Activated CD8-positive, alpha-beta T cell treated with anti-CD3 and anti-CD28 coated beads, Interleukin-2, amount 10 ng/mL, durations not matched to agents 7 days and 5 days (primary cell): ENCODE data around the gene IQSEC3. TPM values are rescaled to one million over a fixed set of nuclear protein-coding genes. Genes with fewer than 3 reads are reported as not detected.
A peak's percentile ranks its signal among the peaks of the same experiment; 100 is the strongest.

Experiments used
- ATAC-seq: fragments of 150-1000 bp; cut with Tn5 transposase; one replicate; pipeline ENCODE4 v1.10.0; 2021; ENCODE audit warnings: moderate library complexity
- CTCF ChIA-PET: fragments of 350-600 bp; sonication (Branson Sonifier 250); formaldehyde crosslinking; loops from one replicate; lab custom pipeline; 2021; ENCODE audit warnings: antibody characterized with exemption; lab: Charles Lee
- POLR2A ChIA-PET: fragments of 350-600 bp; sonication (Branson Sonifier 250); formaldehyde crosslinking; loops from one replicate; lab custom pipeline; 2021; ENCODE audit warnings: antibody characterized with exemption; lab: Charles Lee
- DNase-seq: peaks from one replicate; pipeline ENCODE4 v3.0.0-alpha.2; 2020
- H3K27ac Mint-ChIP-seq: one replicate; pipeline ENCODE4 v1.8.0; 2021; ENCODE audit warnings: mild to moderate bottlenecking, mixed read lengths
- H3K27me3 Mint-ChIP-seq: one replicate; pipeline ENCODE4 v1.8.0; 2021; ENCODE audit warnings: low read depth, mixed read lengths
- H3K36me3 Mint-ChIP-seq: one replicate; pipeline ENCODE4 v1.8.0; 2021; ENCODE audit warnings: low read depth, mixed read lengths
- H3K4me1 Mint-ChIP-seq: one replicate; pipeline ENCODE4 v1.8.0; 2021; ENCODE audit warnings: low read depth, mixed read lengths
- H3K4me3 Mint-ChIP-seq: one replicate; pipeline ENCODE4 v1.8.0; 2021; ENCODE audit warnings: mild to moderate bottlenecking, mixed read lengths
- H3K9me3 Mint-ChIP-seq: one replicate; pipeline ENCODE4 v1.8.0; 2022; ENCODE audit warnings: mixed read lengths; ENCODE audit not compliant: insufficient read depth
- total RNA-seq, 2 experiments: library from RNA; stranded (reverse); gene quantifications; one replicate each; pipeline ENCODE4 v1.2.3, GENCODE V29; 2021

IQSEC3 gene
- total RNA-seq, 2 experiments from 2014 or later = 1.7 to 2.6 TPM

DNA sequence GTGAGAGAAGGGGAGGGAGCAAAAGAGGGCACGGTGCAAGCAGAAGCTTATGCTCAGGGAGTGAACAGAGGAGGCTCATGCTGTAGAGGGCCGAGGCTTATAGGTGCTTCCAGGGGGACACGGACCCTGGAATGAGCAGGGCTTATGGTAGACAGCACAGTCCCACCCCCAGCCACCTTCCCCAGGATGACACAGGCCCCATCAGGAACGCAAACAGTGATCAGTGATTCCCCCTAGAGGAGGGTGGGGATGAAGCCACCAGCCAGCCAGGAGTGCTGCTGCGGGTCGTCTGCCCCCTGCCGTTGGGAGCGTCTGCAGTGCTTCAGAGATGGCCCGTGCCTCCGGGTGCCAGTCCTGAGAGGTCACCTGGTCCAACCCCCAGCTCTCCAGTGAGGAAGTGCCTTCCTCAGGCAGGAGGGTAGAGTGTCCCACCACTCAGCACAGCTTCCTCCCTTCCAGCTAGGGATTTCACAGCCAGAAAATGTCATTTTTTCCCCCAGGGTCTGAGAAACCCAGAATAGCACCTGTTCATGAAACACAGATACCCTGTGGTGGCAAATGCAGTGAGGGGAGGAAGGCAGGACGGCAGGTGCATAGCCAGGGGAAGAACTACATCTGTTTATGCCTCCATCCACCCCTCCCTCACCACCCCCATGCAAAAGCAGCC, 86.6 kb downstream of the IQSEC3 start:
- Mint-ChIP-seq H3K27ac (no peak overlapping the region), H3K9me3 (no peaks in the 10 kb centered on the region), H3K4me3 (no peak overlapping the region), H3K4me1 (peaks cover 3% of the 10 kb centered on the region), H3K36me3 (no peaks in the 10 kb centered on the region), H3K27me3 (peaks cover 3% of the 10 kb centered on the region)
- DNase-seq (peak; percentile 75), ATAC-seq (peak; percentile 90)
- POLR2A ChIA-PET = no interaction called here
- CTCF ChIA-PET = interaction anchor here (0.8 to 1.3 kb wide), 2 partner anchors 8 to 16 kb away, joined by 4 read pairs; no protein-coding TSS in a partner anchor

DNA sequence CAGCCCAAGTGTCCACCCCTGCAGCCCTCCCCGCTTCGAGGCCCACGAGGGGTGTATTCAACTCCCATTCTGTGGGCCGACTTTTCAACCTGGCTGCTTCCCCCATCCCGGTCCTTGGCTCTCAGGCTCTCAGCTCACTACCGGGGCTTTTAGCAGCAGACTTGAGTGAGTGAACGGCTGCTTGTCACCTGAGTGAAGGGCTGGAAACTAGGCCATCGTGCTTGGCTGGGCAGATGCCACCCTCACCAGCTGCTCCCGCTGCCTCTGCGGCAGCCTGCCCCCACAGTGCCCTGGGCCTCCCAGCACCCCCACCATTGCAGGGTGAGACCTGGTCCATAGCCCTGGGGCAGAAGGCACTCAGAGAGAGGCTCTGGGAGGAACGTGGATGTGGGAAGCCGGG, 87.5 kb downstream of the IQSEC3 start:
- CTCF ChIA-PET = no interaction called here
- H3K27me3 Mint-ChIP-seq = peaks cover 3% of the 10 kb centered on the region

DNA sequence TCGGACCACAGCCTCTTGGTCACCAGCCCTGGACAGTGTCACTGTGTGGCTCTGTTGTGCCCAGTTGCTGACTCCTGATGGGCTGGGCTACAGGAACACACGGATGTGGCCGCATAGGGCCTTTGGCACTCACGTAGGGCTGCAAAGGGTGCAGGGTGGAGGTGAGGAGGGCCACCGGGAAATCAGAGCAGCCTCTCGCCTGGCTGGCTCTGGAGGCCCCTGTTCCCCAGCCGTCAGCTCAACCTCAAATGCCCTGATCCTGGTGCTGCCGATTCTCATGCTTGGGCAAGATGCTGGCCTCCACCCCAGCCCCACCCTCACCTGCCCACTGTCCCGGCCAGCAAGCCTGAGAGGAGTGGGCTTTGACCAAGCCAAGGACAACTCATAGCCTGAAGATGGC, 88.4 kb downstream of the IQSEC3 start:
- Mint-ChIP-seq H3K4me1 (peaks cover 3% of the 10 kb centered on the region), H3K27me3 (peaks cover 3% of the 10 kb centered on the region), H3K4me3 (no peak overlapping the region), H3K27ac (no peak overlapping the region), H3K9me3 (no peaks in the 10 kb centered on the region), H3K36me3 (no peaks in the 10 kb centered on the region)
- ChIA-PET CTCF (no interaction called here), POLR2A (no interaction called here)
- ATAC-seq = no peak
- no peak for DNase-seq

More for the DNA sequence above, 87.5 kb downstream of the IQSEC3 start:
- H3K27ac Mint-ChIP-seq = no peak overlapping the region
- H3K4me1 Mint-ChIP-seq = peaks cover 3% of the 10 kb centered on the region
- POLR2A ChIA-PET = no interaction called here
- no peaks in the 10 kb centered on the region for H3K36me3 Mint-ChIP-seq
- ATAC-seq (no peak), DNase-seq (no peak)
- no peak overlapping the region for H3K4me3 Mint-ChIP-seq
- H3K9me3 Mint-ChIP-seq = no peaks in the 10 kb centered on the region

DNA sequence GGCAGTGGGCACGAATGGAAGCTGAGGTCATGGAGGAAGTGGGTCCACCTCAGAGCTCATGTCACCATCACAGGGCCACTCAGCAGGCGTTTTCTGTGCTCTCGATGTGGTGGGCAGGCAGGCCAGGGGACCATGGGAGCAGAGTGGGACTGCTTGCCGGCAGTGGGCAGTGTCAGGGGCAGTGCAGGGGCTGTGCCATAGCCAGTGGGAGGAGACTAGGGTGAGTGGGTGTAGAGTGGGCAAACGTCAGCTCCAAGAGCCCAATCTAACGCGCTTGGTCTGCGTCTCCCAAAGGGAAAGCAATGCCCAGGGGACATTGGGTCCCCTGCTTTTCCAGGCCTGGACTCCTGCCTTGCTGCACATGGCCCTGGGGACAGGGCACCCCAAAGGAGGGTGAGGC, 89.1 kb downstream of the IQSEC3 start:
- DNase-seq = no peak
- Mint-ChIP-seq H3K4me3 (no peak overlapping the region), H3K9me3 (no peaks in the 10 kb centered on the region), H3K4me1 (peaks cover 3% of the 10 kb centered on the region), H3K36me3 (no peaks in the 10 kb centered on the region), H3K27ac (no peak overlapping the region), H3K27me3 (peaks cover 3% of the 10 kb centered on the region)
- POLR2A ChIA-PET = no interaction called here
- no peak for ATAC-seq
- CTCF ChIA-PET = no interaction called here

DNA sequence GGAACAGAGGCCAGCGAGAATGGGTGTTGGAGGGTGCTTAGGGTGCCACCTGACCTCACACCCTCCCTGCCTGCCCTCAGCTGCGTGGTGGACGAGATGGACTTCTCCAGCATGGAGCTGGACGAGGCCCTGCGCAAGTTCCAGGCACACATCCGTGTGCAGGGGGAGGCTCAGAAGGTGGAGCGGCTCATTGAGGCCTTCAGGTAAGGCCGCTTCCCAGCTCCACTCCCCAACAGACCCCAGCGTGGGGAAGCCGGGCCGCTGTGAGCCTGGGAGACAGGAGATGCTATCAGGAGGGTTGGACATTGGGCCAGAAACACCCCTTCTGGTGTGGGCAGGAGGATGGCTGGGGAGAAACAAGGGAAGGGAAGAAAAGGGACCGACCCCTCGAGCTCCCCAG, 90.4 kb downstream of the IQSEC3 start:
- ChIA-PET CTCF (no interaction called here), POLR2A (no interaction called here)
- Mint-ChIP-seq H3K9me3 (no peaks in the 10 kb centered on the region), H3K4me1 (peaks cover 3% of the 10 kb centered on the region), H3K27ac (no peak overlapping the region), H3K27me3 (no peaks in the 10 kb centered on the region), H3K36me3 (no peaks in the 10 kb centered on the region), H3K4me3 (no peak overlapping the region)
- DNase-seq (no peak), ATAC-seq (no peak)

DNA sequence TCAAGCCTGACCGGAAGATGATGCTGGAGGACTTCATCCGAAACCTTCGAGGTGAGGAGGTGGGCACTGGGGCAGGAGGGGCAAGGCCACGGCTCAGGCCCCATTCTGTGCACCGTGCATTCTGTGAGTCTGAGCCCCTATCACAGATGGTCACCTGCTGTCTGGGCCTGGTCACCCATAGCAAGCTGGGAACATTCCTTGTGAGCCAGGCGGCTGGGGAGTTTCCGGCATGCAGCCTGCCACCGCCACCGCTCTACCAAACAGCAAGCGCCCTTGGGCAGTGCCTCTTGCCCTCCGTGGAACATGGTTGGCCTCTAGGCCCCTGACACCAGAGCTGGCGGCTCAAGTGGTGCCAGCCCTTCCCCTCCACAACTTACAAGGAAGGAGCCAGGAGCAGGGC, 91.1 kb downstream of the IQSEC3 start:
- CTCF ChIA-PET = no interaction called here
- no peak overlapping the region for H3K27ac Mint-ChIP-seq
- no peak overlapping the region for H3K4me3 Mint-ChIP-seq
- peaks cover 3% of the 10 kb centered on the region for H3K4me1 Mint-ChIP-seq
- DNase-seq (no peak), ATAC-seq (no peak)
- POLR2A ChIA-PET = no interaction called here
- H3K27me3 Mint-ChIP-seq = no peaks in the 10 kb centered on the region
- no peaks in the 10 kb centered on the region for H3K9me3 Mint-ChIP-seq
- H3K36me3 Mint-ChIP-seq = no peaks in the 10 kb centered on the region

DNA sequence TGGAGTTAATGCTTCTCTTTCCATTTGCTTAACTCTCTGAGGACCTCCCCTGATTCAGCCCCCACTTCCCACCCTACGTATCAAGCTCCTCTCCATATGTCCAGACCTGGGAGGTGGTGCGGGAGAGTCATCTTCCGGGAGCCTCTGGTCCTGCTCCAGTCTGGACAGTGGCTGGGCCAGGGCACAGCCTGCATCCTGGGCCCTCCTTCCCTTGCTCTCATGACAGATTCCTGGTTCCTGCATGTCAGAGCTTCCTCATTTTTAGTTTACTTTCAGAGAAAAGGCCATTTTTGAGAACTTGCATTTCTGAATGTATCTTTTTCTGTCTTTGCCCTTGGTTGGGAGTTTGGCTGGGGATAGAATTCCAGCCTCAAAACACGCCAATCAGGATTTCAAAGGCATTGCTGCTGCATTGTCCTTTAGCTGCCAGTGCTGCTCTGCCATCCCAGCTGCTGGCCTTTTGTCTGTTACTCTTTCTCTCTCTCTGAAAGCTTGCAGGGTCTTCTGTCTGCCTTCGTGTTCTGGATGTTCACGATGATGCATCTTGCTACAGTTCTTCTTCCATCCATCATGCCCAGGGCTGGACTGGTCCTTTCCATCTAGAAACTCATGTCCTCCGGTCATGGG, 92.7 kb downstream of the IQSEC3 start:
- no peaks in the 10 kb centered on the region for H3K9me3 Mint-ChIP-seq
- H3K4me3 Mint-ChIP-seq = no peak overlapping the region
- no peak overlapping the region for H3K27ac Mint-ChIP-seq
- H3K4me1 Mint-ChIP-seq = no peaks in the 10 kb centered on the region
- no peaks in the 10 kb centered on the region for H3K36me3 Mint-ChIP-seq
- DNase-seq (no peak), ATAC-seq (no peak)
- ChIA-PET CTCF (no interaction called here), POLR2A (no interaction called here)
- H3K27me3 Mint-ChIP-seq = no peaks in the 10 kb centered on the region

DNA sequence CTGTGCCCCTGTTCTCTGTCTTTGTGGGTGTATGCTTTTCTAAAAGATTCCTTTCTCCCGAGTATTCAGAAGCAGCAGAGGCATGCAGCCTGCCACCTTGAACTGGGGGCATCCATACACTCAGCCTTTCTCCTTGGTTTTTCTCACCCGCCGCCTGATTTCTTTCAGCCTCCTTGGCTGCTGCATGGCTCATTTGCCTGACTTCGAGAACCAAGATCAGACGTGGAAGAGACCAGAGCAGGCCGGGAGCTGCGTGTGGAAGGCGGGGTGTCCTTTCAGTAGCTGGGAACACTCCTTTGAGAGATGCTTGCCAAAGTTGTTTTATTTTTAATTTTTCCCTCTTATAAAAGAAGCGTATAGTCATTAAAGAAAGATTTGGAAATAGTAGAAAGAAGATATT, 94.3 kb downstream of the IQSEC3 start:
- ChIA-PET CTCF (no interaction called here), POLR2A (no interaction called here)
- Mint-ChIP-seq H3K4me1 (peaks cover 2% of the 10 kb centered on the region), H3K27me3 (no peaks in the 10 kb centered on the region), H3K27ac (no peak overlapping the region), H3K36me3 (no peaks in the 10 kb centered on the region), H3K4me3 (no peak overlapping the region), H3K9me3 (no peaks in the 10 kb centered on the region)
- DNase-seq (no peak), ATAC-seq (no peak)

DNA sequence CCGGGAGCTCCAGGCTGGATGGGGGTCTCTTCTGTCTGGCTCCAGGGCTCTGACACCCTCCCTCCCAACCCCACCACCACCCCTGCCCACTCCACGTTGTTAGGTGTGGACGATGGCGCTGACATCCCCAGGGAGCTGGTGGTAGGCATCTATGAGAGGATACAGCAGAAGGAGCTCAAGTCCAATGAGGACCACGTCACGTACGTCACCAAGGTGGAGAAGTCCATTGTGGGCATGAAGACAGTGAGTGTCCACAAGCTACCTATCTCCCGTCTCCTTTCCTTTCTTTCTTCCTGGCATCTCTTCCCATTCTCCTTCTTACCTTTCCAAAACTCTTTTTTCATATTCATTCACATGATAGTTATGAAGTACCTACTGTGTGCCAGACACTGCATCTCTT, 95.3 kb downstream of the IQSEC3 start:
- Mint-ChIP-seq H3K4me1 (peaks cover 7% of the 10 kb centered on the region), H3K4me3 (no peak overlapping the region), H3K27ac (no peak overlapping the region), H3K9me3 (no peaks in the 10 kb centered on the region), H3K36me3 (no peaks in the 10 kb centered on the region), H3K27me3 (no peaks in the 10 kb centered on the region)
- no peak for DNase-seq
- ATAC-seq = no peak
- ChIA-PET CTCF (interaction anchor here (0.6 kb wide), 1 partner anchor 50 kb away, joined by 3 read pairs; no protein-coding TSS in a partner anchor), POLR2A (no interaction called here)

DNA sequence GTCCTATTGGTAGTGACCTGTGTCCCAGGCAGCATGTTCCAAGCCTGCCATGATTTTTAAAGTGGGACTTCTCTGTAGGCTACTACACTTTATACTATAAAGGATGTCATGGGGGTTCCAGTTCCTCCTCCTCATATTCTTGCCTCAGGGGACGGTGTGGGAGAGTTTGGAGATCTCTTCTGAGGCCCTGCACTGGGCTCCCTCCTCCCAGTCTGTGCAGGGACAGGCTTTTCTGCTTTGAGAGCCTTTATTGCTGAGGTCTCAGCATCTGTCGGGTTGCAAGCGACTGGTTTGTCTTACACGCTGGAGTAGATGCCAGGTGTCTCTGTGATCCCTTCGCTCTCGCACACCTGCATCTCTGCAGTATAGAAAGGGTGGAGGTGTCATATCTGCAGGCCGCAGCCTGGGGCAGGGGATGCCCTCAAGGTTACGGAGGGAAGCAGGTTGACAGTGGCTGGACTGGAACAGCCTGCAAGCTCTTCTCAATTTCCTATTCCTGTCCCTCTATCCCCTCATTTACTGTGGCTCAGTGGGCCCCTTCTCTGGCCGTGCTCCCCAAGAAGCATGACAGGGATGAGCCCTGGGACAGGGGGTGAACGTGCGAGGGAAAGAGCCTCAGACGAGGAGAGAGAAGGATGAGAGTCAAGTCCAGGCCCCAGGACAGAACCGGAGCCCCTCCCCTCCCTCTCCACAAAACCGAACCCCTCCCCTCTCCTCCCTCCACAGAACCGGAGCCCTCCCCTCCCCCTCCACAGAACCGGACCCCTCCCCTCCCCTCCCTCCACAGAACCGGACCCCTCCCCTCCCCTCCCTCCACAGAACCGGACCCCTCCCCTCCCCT, 96.1 kb downstream of the IQSEC3 start:
- Mint-ChIP-seq H3K27ac (no peak overlapping the region), H3K36me3 (no peaks in the 10 kb centered on the region), H3K4me3 (no peak overlapping the region), H3K27me3 (no peaks in the 10 kb centered on the region), H3K4me1 (peaks cover 10% of the 10 kb centered on the region), H3K9me3 (no peaks in the 10 kb centered on the region)
- DNase-seq (no peak), ATAC-seq (no peak)
- CTCF ChIA-PET = no interaction called here
- POLR2A ChIA-PET = no interaction called here

DNA sequence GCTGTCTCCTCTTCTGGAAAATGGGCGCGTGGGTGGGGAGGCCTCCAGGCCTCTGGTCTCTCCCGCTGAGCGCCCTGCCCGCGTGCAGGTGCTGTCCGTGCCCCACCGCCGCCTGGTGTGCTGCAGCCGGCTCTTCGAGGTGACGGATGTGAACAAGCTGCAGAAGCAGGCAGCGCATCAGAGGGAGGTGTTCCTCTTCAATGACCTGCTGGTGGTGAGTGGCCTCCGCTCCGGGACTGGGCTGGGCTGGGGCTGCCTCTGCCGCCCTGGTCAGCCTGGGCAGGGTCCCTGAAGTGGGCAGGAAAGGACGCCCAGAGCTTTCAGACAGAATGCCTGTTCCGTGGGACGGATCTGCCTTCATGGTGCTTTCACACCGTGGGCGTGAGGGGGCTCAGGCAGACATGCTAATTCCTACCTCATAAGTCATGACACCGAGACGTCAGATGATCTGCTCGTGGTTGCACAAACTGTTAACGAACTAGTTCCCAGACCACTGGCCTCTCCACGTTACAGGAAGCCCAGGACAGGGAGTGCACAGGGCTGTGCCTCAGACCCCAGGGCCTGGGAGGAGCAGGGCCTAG, 96.9 kb downstream of the IQSEC3 start:
- no peak overlapping the region for H3K4me3 Mint-ChIP-seq
- ATAC-seq = no peak
- POLR2A ChIA-PET = no interaction called here

DNA sequence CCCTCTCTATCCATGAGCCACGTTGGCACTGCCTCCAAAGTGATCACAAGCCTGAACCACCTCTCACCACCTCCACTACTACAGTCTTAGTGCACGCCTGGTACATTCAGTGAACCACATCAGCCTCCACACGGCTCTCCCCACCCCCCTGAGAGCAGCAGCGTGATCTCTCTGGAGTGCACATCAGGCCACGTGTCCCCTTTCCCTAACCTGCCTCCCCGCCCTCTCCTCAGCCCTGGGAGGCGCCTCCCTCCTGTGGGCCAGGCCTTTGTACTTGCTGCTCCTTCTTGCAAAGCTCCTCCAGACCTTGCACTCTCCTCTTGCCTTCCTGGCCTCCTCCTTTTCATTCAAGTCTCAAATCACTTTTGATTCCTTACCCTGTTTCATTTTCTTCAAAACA, 97.6 kb downstream of the IQSEC3 start:
- Mint-ChIP-seq H3K27me3 (no peaks in the 10 kb centered on the region), H3K27ac (no peak overlapping the region), H3K4me1 (peaks cover 24% of the 10 kb centered on the region), H3K4me3 (no peak overlapping the region), H3K9me3 (no peaks in the 10 kb centered on the region), H3K36me3 (no peaks in the 10 kb centered on the region)
- CTCF ChIA-PET = no interaction called here
- POLR2A ChIA-PET = no interaction called here
- ATAC-seq (no peak), DNase-seq (no peak)

More for the DNA sequence above, 96.9 kb downstream of the IQSEC3 start:
- Mint-ChIP-seq H3K9me3 (no peaks in the 10 kb centered on the region), H3K4me1 (peaks cover 17% of the 10 kb centered on the region), H3K27ac (no peak overlapping the region), H3K36me3 (no peaks in the 10 kb centered on the region), H3K27me3 (no peaks in the 10 kb centered on the region)
- CTCF ChIA-PET = no interaction called here
- no peak for DNase-seq
